Measurements from ENCODE around the gene CENPK. TPM values are rescaled to one million over a fixed set of nuclear protein-coding genes. Genes with fewer than 3 reads are reported as not detected.

Gene CENPK
- polyA plus RNA-seq, 1 donor = 70.1 TPM

Other genes with a start within 250 kb of the CENPK start
- gene ADAMTS6, start 81.2 kb downstream of the CENPK start, polyA plus RNA-seq (ENCODE audit: insufficient read length) = 3.2 TPM
- gene PPWD1, start 128 bp upstream of the CENPK start, polyA plus RNA-seq (ENCODE audit: insufficient read length) = 111 TPM
- gene TRIM23, start 61.2 kb upstream of the CENPK start, polyA plus RNA-seq (ENCODE audit: insufficient read length) = 24.5 TPM
- gene SHLD3, start 61.9 kb upstream of the CENPK start, polyA plus RNA-seq (ENCODE audit: insufficient read length) = 4.9 TPM
- 44.0 TPM for gene TRAPPC13, start 61.9 kb upstream of the CENPK start, polyA plus RNA-seq (ENCODE audit: insufficient read length)
- gene SGTB, start 158.9 kb upstream of the CENPK start, polyA plus RNA-seq (ENCODE audit: insufficient read length) = 9.3 TPM
- gene NLN, start 159.0 kb upstream of the CENPK start, polyA plus RNA-seq (ENCODE audit: insufficient read length) = 41.7 TPM